Common myeloid progenitor, CD34-positive (primary cell): ENCODE data around the gene E2F6. TPM values are rescaled to one million over a fixed set of nuclear protein-coding genes. Genes with fewer than 3 reads are reported as not detected.
A peak's percentile ranks its signal among the peaks of the same experiment; 100 is the strongest.

Experiments used
- CTCF ChIA-PET: fragments of 350-600 bp; sonication (Branson Sonifier 250); formaldehyde crosslinking; loops from one replicate; lab custom pipeline; 2021; ENCODE audit warnings: antibody characterized with exemption; lab: Charles Lee
- POLR2A ChIA-PET: fragments of 350-600 bp; sonication (Branson Sonifier 250); formaldehyde crosslinking; loops from one replicate; lab custom pipeline; 2021; ENCODE audit warnings: antibody characterized with exemption; lab: Charles Lee
- DNase-seq, 3 donors: peaks; one replicate each; pipeline versions ENCODE4 v3.0.0 to v3.0.0-alpha.2; 2013
- H3K27ac ChIP-seq, 2 experiments: 1 replicate in 1 of 2; 2 replicates in 1 of 2; pipeline ENCODE4 v1.7.0; 2013; ENCODE audit warnings: inconsistent platforms in 2 of 2, low read length in 2 of 2, mild to moderate bottlenecking in 2 of 2, low read depth in 1 of 2, moderate library complexity in 1 of 2; ENCODE audit not compliant: severe bottlenecking in 2 of 2, insufficient read depth in 1 of 2, poor library complexity in 1 of 2
- H3K27me3 ChIP-seq, 5 experiments: replicated peaks in 2 of 5; 1 replicate in 3 of 5; 2 replicates in 2 of 5; pipeline versions ENCODE4 v1.6.1 to v1.7.0; 2013; ENCODE audit warnings: low read length in 4 of 5, mild to moderate bottlenecking in 2 of 5, moderate library complexity in 2 of 5, inconsistent platforms in 1 of 5; ENCODE audit not compliant: insufficient read depth in 5 of 5, control insufficient read depth in 4 of 5
- H3K36me3 ChIP-seq, 4 experiments: 1 replicate in 2 of 4; 2 replicates in 2 of 4; pipeline versions ENCODE4 v1.6.1 to v1.7.0; 2013; ENCODE audit warnings: low read length in 3 of 4, control low read depth in 1 of 4, mild to moderate bottlenecking in 1 of 4; ENCODE audit not compliant: control insufficient read depth in 4 of 4, insufficient read depth in 4 of 4
- H3K4me1 ChIP-seq, 4 experiments: 1 replicate in 3 of 4; 2 replicates in 1 of 4; pipeline versions ENCODE4 v1.6.1 to v1.7.1; 2013; ENCODE audit warnings: low read length in 3 of 4, mild to moderate bottlenecking in 3 of 4, control low read depth in 1 of 4, inconsistent platforms in 1 of 4, moderate library complexity in 1 of 4; ENCODE audit not compliant: control insufficient read depth in 4 of 4, insufficient read depth in 4 of 4; ENCODE audit errors: control extremely low read depth in 1 of 4
- H3K4me3 ChIP-seq, 7 experiments: 1 replicate in 4 of 7; 2 replicates in 3 of 7; pipeline versions ENCODE4 v1.5.1 to v1.7.0; 2013; ENCODE audit warnings: mild to moderate bottlenecking in 7 of 7, low read length in 6 of 7, moderate library complexity in 6 of 7, inconsistent platforms in 2 of 7, low read depth in 2 of 7, control low read depth in 1 of 7; ENCODE audit not compliant: insufficient read depth in 4 of 7, control insufficient read depth in 1 of 7; ENCODE audit errors: extremely low read depth in 1 of 7
- H3K9me3 ChIP-seq, 5 experiments: 1 replicate in 4 of 5; 2 replicates in 1 of 5; pipeline versions ENCODE4 v1.6.1 to v1.7.1; 2013; ENCODE audit warnings: low read length in 4 of 5, mild to moderate bottlenecking in 2 of 5, inconsistent platforms in 1 of 5, low read depth in 1 of 5, moderate library complexity in 1 of 5; ENCODE audit not compliant: control insufficient read depth in 4 of 5, insufficient read depth in 2 of 5; ENCODE audit errors: control extremely low read depth in 1 of 5
- WGBS: methylation state at CpG from one replicate; pipeline ENCODE4 v1.1.5; 2013; ENCODE audit not compliant: insufficient coverage; 5-methylcytosine and 5-hydroxymethylcytosine counted together
- polyA plus RNA-seq: library from polyadenylated mRNA; unstranded; fragments of 120-200 nt; gene quantifications from one replicate; pipeline ENCODE4 v1.2.1, GENCODE V29; 2013

Gene E2F6, protein sequence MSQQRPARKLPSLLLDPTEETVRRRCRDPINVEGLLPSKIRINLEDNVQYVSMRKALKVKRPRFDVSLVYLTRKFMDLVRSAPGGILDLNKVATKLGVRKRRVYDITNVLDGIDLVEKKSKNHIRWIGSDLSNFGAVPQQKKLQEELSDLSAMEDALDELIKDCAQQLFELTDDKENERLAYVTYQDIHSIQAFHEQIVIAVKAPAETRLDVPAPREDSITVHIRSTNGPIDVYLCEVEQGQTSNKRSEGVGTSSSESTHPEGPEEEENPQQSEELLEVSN
- polyA plus RNA-seq = 11.0 TPM

DNA sequence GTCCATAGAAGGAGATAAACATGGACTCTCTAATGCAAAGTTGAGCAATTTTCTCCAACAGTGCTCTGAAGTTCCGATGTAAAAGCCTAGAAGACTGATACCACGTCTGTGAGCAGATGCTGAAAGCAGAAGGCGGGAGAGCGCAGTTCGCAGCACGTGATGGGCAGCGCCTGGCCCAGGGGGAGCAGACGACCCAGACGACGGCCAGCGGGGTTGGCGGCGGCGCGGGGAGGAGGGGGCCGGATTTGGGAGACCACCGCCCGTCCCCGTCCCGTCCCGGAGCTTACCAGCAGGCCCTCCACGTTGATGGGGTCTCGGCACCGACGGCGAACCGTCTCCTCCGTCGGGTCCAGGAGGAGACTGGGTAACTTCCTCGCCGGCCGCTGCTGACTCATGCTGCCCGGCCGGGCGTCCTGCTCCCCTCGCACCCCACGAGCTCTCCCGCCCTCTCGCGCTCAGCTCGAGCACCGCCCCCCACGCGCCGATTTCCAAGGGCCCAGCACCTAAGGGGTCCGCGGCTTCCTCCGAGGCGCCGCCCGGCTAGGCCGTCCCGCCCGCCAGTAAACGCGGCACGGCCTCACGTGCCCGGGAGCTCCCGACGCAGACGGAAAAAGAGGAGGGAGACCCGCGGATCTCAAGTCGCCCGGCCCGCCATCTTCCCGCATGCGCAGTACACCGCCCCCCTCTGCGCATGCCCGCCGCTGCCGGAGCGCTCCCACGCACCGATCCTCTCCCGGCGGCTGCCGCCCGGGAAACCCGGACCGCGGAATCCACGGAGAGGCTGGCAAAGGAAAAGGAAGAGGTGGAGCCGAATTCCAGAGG lies at the start of gene E2F6:
Gene E2F6 (minus strand): TSS at position 677 of the 822 bp plus-strand sequence. CDS start 282 bp downstream, at position 395.
- peak; percentile 78 to 88 (median 86) for DNase-seq
- ChIA-PET POLR2A (no interaction called here), CTCF (interaction anchor here (1.0 to 2.3 kb wide), 5 partner anchors 12 to 333 kb away, joined by 3 to 7 read pairs (median 4); a partner anchor contains a TSS)
- Histone ChIP-seq H3K27me3 (no peaks in the 10 kb centered on the region), H3K9me3 (no peaks in the 10 kb centered on the region), H3K27ac (peak within 1 kb of the TSS; percentile 40 to 70), H3K4me1 (peaks cover 0 to 19% (median 14%) of the 10 kb centered on the region in 4 experiments), H3K36me3 (peaks cover 0 to 15% (median 5%) of the 10 kb centered on the region in 4 experiments), H3K4me3 (peak within 1 kb of the TSS; percentile 52 to 93 (median 78))
- under 1% methylated on average over 58 of the region's 86 CpGs for WGBS

DNA sequence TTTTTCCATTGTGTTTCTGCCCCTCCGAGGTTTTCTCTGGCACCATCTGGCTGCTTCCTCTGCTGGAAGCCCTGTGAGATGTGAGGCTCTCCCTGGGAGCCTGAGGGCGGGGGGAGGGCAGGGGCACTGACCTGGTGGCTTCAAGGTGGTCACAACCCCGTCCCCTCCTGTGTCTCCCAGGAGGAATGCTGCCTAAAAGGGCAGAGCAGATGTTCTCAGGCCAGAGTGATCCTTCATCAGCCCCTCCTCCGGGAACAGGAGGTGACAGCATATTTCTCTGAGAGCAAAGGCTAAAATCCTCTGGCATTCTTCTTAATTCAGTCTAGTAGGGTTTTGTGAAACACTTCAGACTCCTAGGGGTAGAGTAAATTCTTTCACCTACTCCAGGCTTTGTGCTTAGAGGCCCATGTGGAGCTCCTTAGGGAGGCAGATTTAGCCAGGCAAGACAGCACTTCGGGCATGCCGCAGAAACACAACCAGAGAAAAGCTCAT lies 49.6 kb upstream of the E2F6 start:
- ChIA-PET CTCF (interaction anchor here (0.6 to 0.7 kb wide), 2 partner anchors 20 to 382 kb away, joined by 3 to 4 read pairs; a partner anchor contains a TSS), POLR2A (interaction anchor here (0.7 kb wide), 1 partner anchor 1131 kb away, joined by 5 read pairs; no protein-coding TSS in a partner anchor)
- Histone ChIP-seq H3K27me3 (peaks cover 0 to 5% (median 2%) of the 10 kb centered on the region in 5 experiments), H3K9me3 (peaks cover 0 to 3% (median 0%) of the 10 kb centered on the region in 5 experiments), H3K4me3 (no peak overlapping the region), H3K27ac (no peak overlapping the region), H3K36me3 (no peaks in the 10 kb centered on the region), H3K4me1 (no peaks in the 10 kb centered on the region)
- DNase-seq = no peak
- 65% methylated on average over 5 of the region's 6 CpGs for WGBS

DNA sequence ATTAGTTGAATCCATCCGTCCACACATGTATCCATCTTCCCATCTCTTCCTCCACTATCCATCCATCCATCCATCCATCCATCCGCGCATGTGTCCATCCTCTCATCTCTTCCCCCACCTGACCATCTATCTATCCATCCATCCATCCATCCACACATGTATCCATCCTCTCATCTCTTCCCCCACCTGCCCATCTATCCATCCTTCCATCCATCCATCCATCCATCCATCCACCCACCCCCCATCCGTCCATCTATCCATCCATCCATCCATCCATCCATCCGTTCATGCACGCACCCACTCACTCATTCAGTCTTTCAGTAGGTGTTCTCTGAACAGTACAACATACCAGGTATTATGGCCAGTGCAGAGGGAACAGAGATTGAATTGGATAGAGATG lies 48.9 kb upstream of the E2F6 start:
- CTCF ChIA-PET = no interaction called here
- Histone ChIP-seq H3K4me3 (no peak overlapping the region), H3K36me3 (no peaks in the 10 kb centered on the region), H3K27ac (no peak overlapping the region), H3K9me3 (no peaks in the 10 kb centered on the region), H3K4me1 (no peaks in the 10 kb centered on the region), H3K27me3 (peaks cover 0 to 5% (median 2%) of the 10 kb centered on the region in 5 experiments)
- 71% methylated on average over 3 of the region's 6 CpGs for WGBS
- no peak for DNase-seq
- POLR2A ChIA-PET = no interaction called here

DNA sequence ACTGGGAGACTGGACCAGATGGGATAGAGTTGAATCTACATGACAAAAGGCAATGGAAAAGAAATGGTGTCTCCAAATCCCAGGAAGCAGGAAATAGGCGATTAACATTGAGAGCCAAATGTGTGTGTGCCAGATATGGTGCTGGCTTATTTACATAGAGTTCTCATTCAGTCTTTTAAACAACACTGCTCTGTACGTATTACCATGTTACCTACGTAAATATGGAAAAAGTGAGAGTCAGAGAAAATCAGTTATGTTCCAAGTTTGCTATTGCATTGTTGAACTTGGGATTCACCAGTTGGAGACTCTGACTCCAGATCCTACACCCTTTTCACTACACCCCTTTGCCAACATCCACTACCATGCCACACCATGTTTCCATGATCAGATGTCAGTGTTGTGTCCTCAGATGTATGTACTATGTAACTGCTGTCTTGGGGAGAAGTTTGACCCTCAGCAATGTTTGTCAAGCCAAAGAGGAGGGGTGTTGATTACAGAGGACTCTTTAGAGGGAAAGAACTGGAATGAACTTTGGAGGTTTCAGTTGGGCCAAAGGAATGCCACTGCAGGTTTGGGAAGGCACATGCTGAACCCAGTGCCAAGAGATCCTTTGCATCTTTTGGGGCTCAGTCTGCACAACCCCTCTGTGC lies 48.2 kb upstream of the E2F6 start:
- no peaks in the 10 kb centered on the region for H3K9me3 ChIP-seq
- no peaks in the 10 kb centered on the region for H3K36me3 ChIP-seq
- no peak overlapping the region for H3K27ac ChIP-seq
- H3K27me3 ChIP-seq = peaks cover 0 to 10% (median 2%) of the 10 kb centered on the region in 5 experiments
- H3K4me1 ChIP-seq = no peaks in the 10 kb centered on the region
- 93% methylated on average over 2 of the region's 3 CpGs for WGBS
- DNase-seq = no peak
- ChIA-PET POLR2A (no interaction called here), CTCF (no interaction called here)
- H3K4me3 ChIP-seq = no peak overlapping the region

DNA sequence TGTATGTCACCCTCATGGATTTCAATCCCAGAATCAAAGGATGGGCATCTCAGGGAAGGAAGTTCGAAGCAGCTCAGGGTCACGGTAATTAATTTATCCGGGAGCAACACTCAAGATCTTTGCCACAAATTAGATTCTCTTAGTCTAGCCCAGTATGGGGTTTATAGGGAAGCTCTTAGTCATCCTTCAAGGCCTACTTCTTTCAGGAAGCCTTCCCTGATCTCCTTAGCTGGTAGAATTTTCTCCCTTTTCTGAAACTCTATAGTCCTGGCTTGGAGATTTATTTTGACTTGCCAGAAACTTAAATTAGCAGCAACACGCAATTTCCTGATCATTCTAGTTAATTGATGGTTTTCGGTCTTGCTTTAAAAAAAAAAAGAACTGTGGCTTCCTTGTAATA lies 47.4 kb upstream of the E2F6 start:
- Histone ChIP-seq H3K27me3 (peaks cover 0 to 10% (median 2%) of the 10 kb centered on the region in 5 experiments), H3K4me3 (no peak overlapping the region), H3K36me3 (no peaks in the 10 kb centered on the region), H3K4me1 (no peaks in the 10 kb centered on the region), H3K27ac (no peak overlapping the region), H3K9me3 (no peaks in the 10 kb centered on the region)
- 93% methylated on average over 4 of the region's 5 CpGs for WGBS
- POLR2A ChIA-PET = interaction anchor here (0.5 kb wide), 1 partner anchor 29 kb away, joined by 3 read pairs; no protein-coding TSS in a partner anchor
- DNase-seq = no peak
- CTCF ChIA-PET = no interaction called here

DNA sequence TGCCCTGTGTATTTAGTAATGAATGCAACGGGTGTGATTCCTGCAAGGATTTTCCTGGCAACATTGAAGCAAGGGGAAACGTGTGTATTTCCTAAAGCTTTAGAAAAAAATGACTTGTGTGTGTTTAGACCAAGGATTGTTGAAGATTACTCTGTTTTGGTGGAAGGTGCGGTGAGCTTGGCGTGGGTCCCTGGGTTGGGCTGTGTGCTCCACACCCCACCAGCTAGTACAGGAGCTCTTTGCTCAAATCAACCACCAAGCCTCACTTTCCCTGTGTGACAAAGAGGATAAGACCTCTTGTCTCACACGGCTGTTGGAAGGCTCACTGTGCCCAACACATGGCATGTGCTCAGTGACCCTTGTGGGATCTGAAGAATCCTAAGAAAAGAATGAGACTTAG lies 46.5 kb upstream of the E2F6 start:
- Histone ChIP-seq H3K27ac (no peak overlapping the region), H3K9me3 (no peaks in the 10 kb centered on the region), H3K27me3 (peaks cover 0 to 10% (median 2%) of the 10 kb centered on the region in 5 experiments), H3K4me3 (no peak overlapping the region), H3K4me1 (no peaks in the 10 kb centered on the region), H3K36me3 (no peaks in the 10 kb centered on the region)
- no peak for DNase-seq
- POLR2A ChIA-PET = no interaction called here
- CTCF ChIA-PET = interaction anchor here (1.8 kb wide), 1 partner anchor 70 kb away, joined by 5 read pairs; no protein-coding TSS in a partner anchor
- WGBS = 93% methylated on average over 4 of the region's 5 CpGs
